HEK293T (cell line): ENCODE measurements around the gene MAEL.

ENCODE experiments used
- BHLHE40 ChIP-seq: fragments of 450-650 bp; IDR thresholded peaks from 2 replicates; pipeline ENCODE4 v1.6.1; 2016; ENCODE audit warnings: mild to moderate bottlenecking, moderate library complexity, borderline replicate concordance
- ELF4 ChIP-seq: fragments of 450-650 bp; IDR thresholded peaks from 2 replicates; pipeline ENCODE4 v1.6.1; 2017; ENCODE audit warnings: antibody characterized with exemption
- FOXA1 ChIP-seq: fragments of 450-650 bp; IDR thresholded peaks from 2 replicates; pipeline ENCODE4 v1.6.1; 2016; ENCODE audit warnings: mild to moderate bottlenecking
- FOXK2 ChIP-seq: fragments of 450-650 bp; IDR thresholded peaks from 2 replicates; pipeline ENCODE4 v1.6.1; 2016; ENCODE audit warnings: mild to moderate bottlenecking
- FOXM1 ChIP-seq: fragments of 450-650 bp; IDR thresholded peaks from 2 replicates; pipeline ENCODE4 v1.6.1; 2017; ENCODE audit warnings: mild to moderate bottlenecking, borderline replicate concordance
- LEF1 ChIP-seq: fragments of 450-650 bp; IDR thresholded peaks from 2 replicates; pipeline ENCODE4 v1.6.1; 2017; ENCODE audit warnings: mild to moderate bottlenecking, borderline replicate concordance
- NFRKB ChIP-seq: fragments of 450-650 bp; IDR thresholded peaks from 2 replicates; pipeline ENCODE4 v1.6.1; 2016; ENCODE audit warnings: mild to moderate bottlenecking, moderate library complexity
- PKNOX1 ChIP-seq: fragments of 450-650 bp; IDR thresholded peaks from 2 replicates; pipeline ENCODE4 v1.6.1; 2016
- SP1 ChIP-seq: fragments of 450-650 bp; IDR thresholded peaks from 2 replicates; pipeline ENCODE4 v1.6.1; 2017
- SUZ12 ChIP-seq: fragments of 450-650 bp; IDR thresholded peaks from 2 replicates; pipeline ENCODE4 v1.6.1; 2016; ENCODE audit warnings: mild to moderate bottlenecking
- TARDBP ChIP-seq: fragments of 450-650 bp; IDR thresholded peaks from 2 replicates; pipeline ENCODE4 v1.6.1; 2016
- ZNF384 ChIP-seq: fragments of 450-650 bp; IDR thresholded peaks from 2 replicates; pipeline ENCODE4 v1.6.1; 2016

GRCh38 chr1:167054531-167054930 is 65.5 kb downstream of the MAEL start:
- TF ChIP-seq ZNF384 (no peak), SUZ12 (no peak), LEF1 (no peak), BHLHE40 (no peak), PKNOX1 (no peak), ELF4 (no peak), TARDBP (no peak), FOXM1 (no peak), FOXA1 (no peak), SP1 (no peak), NFRKB (no peak), FOXK2 (no peak)
